Glomerular visceral epithelial cell (primary cell): ENCODE measurements around the gene INTS6L.
"Not testable (repeated sequence)": the region's sequence is repeated elsewhere in the genome, so short reads cannot be mapped to it uniquely, and the experiment has no call there.

Experiments used
- DNase-seq: peaks from one replicate; pipeline ENCODE4 v3.0.0-alpha.2; 2016; ENCODE audit errors: extremely low spot score

INTS6L gene

DNA sequence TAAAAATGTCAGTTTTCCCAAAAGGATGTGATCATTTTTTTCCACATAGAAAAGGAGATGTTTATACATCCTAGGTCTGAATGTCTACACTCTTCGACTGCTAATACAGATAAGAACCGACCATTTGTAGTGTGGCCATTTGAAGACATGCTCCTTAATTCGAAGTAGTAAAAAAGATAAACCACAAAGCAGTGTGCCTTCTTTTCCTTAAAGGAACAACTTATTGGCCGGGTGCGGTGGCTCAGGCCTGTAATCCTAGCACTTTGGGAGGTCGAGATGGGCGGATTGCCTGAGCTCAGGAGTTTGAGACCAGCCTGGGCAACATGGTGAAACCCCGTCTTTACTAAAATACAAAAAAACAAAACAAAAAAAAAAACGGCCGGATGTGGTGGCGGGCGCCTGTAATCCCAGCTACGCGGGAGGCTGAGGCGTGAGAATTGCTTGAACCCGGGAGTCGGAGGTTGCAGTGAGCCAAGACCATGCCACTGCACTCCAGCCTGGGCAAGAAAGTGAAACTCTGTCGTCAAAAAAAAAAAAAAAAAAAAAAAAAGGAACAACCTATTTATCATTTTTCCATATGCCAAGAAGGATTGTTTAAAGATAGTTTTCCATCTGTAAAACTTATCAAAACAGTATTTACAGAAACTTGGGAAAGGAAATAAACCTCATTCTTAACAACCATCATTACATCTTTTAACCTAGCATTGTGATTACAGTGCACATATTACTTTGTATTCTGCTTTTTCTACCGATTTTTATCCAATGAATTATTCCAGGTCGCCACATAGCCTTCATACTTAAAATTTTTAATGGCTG lies 2.6 kb downstream of the INTS6L start:
- DNase-seq = no peak

DNA sequence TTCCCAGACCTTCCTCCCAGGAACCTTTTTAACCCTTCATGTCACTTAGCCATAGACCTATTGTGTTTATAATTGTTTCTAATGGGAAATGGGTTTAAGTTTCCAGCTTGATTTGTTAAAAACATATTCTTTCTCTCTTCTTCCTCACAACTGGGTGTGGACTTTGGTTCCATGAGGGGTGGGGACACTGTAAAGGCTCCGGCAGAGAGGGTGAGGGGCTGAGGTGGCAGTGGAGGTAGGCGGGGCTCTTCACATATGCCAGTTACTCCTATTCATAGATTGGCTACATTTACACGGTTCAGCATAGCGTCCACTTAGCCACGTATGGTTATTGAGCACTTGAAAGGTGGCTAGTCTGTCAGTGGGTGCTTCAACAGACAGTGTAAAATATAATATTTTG lies 7.8 kb downstream of the INTS6L start:
- DNase-seq = no peak

GRCh38 chrX:135528756-135529155 lies 8.3 kb downstream of the INTS6L start:
- DNase-seq = no peak

DNA sequence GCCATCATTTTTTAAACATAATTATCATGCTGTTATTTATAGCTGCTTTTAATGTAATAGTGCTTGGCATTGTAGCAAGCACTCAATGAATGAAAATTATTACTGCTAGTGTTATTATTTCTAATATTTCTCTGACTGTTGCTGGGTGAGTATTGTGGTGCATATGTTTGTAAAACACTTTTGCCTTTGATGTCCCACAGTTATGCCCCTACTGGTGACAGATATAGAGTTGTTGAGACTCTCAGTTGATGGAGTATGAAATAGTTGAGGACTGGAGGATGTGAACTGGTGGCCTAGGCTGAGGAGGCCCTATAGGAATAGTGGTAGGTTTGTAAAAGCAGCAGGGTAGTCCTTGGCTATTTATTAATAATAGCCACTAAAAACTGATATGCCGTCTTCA lies 9.6 kb downstream of the INTS6L start:
- no peak for DNase-seq

DNA sequence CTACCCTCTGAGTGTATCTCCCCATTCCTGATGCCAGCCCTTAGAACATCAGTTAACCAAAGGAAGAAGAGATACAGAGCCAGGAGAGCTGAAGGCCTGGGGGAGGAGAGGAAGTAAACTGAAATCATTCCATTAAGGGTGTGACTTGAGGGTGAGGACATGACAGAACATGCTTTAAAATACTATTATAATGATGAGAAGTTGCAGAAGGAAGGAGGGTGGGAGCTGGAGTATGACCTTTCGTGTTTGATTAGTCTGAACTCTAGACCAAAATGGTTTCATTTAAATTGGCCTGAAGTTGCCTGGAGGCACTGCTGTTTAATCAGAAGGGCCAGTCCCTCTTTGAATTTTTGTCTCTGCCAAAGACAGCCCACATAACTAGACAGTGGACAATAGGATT lies 11.4 kb downstream of the INTS6L start:
- DNase-seq = no peak

DNA sequence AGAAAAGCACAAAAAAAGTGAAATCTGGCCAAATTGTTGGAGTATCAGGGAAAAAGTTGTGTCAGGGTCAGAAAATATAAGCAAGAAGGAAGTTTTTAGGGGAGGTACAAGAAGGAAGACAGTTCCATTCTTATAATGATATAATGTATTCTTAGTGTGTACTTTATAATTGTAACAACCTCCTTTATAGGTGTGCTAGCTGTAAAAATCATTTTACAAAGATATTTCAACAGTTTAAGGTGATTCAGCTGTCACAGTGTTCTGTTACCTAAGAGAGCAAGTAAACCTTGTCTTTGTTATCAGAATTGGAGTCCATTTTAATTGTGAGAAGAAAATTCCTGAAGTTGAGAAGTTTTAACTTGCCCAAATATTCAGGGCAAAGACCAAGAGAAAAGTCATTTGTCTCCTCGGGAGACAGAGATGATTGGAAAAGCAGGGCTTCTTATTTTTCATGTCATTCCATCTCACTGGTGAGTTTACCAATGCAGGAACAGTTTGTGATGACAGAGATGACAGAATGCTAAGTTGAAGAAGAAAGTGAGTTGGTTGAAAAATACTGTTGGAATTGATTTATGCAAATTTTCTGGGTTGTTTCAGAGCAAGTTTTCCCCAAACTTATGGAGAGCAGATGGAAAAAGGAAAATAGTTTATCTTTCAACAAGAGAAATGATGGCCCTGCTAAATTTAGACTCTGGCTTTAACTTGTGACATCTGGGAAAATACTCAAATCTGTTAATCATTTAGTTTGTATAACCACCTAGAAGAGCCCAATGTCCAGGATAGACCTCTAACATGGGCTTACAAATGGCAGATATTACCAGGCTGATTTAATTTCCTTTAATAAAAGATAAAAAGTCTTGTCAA lies 14.8 kb downstream of the INTS6L start:
- no peak for DNase-seq

GRCh38 chrX:135536877-135537276 lies 16.4 kb downstream of the INTS6L start:
- DNase-seq = no peak

DNA sequence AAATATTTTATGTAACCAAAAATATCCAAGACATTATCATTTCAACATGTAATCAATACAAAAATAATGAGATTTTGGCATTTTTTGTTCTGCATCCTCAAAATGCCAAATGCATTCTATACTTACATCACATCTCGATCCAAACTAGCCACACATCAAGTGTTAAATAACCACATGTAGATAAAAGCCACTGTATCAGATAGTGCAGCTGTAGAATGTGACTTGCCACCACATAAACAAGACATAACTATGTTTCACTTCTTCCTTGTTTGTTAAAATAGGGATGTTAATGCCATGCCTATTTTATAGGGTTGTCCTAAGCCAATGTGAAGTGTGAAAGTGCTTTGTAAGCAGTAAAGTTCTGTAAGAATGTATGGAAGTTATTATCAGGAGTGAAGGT lies 20.9 kb downstream of the INTS6L start:
- DNase-seq = no peak

DNA sequence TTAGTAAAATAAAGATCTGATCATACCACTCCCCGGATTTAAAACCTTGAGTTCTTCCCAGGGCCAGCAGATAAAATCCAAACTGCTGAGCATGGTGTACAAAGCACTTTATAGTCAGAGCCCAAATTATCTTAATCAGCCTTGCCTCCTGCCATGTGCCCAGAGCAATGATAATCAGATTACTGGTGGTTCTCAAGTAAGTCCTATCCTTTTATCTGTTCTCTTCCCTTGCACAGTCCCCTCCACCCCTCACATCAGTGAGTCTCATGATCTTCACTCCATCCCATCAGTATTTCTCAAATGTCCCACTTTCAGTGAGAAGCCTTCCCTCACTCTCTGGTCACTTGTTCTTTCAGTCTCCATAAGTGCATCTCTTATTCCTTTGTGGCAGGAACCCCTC lies 22.7 kb downstream of the INTS6L start:
- DNase-seq = no peak

- DNase-seq = no peak
These were observed 23.5 kb downstream of the INTS6L start for GRCh38 chrX:135543924-135544323.

GRCh38 chrX:135544338-135544948 lies 24.0 kb downstream of the INTS6L start:
- DNase-seq = no peak

DNA sequence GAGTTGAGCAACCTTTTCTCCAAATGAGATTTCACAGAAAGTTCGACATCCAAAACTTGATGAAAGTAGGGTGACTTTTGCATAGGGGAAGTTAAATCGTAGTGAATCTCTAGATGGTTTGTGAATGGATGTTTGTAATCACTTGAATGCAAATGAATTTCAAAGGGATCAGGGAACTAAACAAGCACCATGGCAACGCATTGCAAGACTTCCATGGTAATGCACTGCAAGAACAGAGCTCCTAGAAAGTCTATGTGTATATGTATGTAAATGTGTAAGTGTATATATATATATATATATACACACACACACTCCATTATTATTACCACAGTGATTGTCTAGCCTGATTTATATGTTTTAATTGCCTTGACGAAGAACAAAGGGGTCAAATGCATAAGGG lies 27.3 kb downstream of the INTS6L start:
- DNase-seq = no peak

DNA sequence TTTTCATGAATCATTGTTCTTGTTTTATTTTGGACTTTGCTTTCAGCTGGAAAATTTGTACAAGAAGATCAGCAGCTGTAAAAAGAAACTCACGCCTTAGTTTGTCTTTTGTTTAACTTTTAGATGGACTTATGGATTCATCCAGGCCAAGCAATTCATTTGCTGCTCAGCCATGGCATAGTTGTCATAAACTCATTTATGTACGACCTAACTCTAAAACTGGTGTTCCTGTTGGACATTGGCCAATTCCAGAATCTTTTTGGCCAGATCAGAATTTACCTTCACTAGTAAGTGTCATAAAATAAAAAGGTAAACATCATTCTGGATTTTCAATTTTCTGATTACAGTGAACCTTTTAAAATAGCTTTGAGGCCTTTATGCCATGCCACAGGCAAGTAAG lies 29.1 kb downstream of the INTS6L start:
- DNase-seq = no peak

DNA sequence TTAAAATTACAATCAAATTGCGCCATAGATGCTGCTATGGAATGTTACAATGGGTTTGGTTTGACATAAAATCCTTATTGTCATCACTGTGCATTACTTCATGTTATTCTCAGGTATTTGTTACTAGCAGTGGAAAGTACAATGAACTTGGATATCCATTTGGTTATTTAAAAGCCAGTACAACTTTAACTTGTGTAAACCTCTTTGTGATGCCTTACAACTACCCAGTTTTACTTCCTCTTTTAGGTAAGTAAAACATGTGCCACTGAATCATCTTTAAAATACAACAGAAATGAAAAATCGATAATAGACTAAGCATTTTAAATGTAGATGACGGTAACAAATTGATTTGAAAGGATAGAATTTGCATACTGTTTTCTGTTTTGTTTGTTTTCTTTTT lies 35.6 kb downstream of the INTS6L start:
- DNase-seq = no peak

DNA sequence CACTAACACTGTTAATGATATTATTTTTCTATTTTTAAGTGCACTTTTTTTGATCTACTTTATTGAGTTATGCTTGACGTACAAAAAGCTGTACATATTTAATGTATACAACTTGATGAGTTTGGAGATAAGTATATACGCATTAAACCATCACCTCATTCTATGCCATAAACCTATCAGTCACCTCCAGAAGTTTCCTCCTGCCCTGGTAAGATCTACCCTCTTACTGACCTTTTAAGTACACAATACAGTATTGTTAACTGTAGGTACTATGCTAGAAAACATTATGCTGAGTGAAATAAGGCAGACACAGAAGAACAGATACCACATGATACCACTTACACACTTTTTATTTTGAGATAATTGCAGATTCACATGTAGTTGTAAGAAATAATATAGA lies 36.9 kb downstream of the INTS6L start:
- no peak for DNase-seq

DNA sequence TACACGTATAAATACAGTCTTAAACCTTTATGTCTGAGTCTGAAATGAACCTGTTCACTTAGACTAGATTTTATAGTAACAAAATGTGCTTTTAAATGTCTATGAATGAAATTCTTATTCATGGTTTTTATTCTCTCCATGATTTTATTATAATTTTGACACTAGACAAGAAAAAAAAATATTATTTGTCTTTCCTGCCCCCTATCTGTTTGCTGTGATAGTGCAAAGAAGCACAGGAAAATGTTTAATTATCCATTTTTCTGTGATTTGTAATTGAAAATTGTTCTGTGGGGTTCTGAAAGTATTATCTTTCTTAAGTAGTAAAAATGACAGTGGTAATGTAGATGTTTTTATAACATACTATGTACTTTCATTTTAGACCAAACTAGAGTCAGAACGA lies 52.0 kb downstream of the INTS6L start:
- no peak for DNase-seq

DNA sequence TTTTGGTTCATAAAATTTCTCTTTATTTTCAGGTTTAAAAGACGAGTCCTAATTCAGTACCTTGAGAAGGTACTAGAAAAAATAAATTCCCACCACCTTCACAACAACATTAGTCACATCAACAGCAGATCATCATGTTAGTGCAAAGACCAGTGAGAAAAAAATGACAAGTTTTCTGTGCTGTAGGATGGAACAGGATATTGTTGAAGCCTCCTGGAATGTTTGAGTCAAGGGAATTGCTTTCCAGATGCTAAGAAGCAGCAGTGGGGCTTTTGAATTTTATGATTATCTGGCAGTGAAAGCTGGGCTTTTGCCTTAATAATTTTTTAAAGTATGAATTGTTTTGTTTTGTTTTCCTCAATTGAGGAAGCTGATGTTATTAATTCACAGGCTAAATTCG lies 61.0 kb downstream of the INTS6L start:
- no peak for DNase-seq

- DNase-seq = no peak
These were observed 64.7 kb downstream of the INTS6L start for GRCh38 chrX:135585153-135585552.

DNA sequence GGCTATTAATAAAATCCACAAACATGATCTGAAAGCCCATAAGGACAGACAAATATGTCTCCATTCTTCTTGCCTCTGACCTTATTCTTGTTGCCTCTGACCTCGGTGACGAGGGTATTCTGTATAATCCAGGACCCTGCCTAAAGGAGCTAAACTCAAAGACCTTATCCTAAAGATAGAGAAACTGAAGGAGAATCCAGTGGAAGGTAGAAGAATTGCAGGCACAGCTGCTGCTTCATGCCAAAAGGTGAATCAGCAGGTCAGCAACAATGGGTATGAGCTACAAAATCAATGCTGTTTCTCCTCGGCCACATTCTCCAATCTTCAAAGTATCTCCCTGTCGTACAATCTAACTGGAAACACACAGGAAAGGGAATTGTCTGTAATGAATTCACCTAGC lies 71.4 kb downstream of the INTS6L start:
- DNase-seq = no peak

- not testable (repeated sequence) for DNase-seq
These were observed 73.6 kb downstream of the INTS6L start for GRCh38 chrX:135594049-135594448.

DNA sequence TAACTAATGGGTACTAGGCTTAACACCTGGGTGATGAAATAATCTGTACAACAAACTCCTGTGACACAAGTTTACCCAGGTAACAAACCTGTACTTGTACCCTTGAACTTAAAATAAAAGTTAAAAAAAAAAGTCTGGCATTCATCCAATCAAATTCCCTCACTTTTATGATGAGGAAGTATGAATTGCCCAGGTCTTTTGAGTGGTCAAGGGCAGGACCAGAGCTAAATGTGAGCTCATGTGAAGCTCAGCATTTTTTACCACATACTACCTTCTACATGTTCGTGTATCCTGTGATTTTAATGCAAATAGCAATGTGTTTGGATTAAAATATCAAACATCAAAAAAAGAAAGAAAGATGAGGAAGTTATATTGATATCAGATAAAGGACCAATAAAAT lies 74.0 kb downstream of the INTS6L start:
- not testable (repeated sequence) for DNase-seq

- no peak for DNase-seq
These were observed 75.1 kb downstream of the INTS6L start for GRCh38 chrX:135595543-135595942.

DNA sequence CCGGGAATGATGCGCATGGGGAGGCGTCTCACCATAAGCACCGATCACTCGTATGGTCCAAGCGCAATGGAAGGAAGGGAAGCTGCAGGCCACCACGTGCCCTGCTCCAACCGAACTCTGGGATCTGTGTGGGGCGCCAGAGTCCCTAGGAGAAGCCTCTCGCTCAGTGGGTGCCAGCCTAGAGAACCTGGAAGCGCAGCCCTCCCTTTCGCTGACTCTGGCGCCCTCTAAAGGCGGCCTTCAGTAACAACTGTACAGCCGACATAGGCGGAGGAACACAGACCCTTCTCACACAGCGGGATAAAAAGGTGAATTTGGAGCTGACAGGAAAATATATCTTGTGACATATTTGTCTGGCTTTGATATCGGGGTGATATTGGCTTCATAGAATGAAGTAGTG lies 76.0 kb downstream of the INTS6L start:
- peak; percentile 13 for DNase-seq
